Measurements from ENCODE around the gene TRPM1. TPM values are rescaled to one million over a fixed set of nuclear protein-coding genes. Genes with fewer than 3 reads are reported as not detected.

Gene TRPM1
- total RNA-seq, 1 experiment from 2014 or later = not detected

DNA sequence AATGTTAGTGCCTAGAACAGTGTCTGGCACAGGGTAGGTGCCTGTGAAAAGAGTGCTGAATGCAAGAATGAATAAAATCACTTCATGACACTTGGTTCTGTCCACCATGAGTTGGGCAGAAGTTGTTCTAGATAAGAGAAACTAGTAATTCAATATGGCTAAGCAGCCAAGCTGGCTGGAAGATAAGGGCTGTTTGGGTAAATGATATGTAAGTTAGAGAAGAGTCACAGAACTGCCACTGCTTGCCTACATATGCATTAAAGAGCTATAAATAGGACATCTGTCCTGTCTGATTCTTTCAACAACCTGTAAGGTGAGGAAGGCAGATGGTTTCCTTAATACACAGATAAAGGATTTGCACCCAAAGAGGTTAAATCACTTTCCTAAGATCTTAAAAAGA is 123.2 kb downstream of the TRPM1 start:
- no peak for DNase-seq (ENCODE audit: low read depth)

DNA sequence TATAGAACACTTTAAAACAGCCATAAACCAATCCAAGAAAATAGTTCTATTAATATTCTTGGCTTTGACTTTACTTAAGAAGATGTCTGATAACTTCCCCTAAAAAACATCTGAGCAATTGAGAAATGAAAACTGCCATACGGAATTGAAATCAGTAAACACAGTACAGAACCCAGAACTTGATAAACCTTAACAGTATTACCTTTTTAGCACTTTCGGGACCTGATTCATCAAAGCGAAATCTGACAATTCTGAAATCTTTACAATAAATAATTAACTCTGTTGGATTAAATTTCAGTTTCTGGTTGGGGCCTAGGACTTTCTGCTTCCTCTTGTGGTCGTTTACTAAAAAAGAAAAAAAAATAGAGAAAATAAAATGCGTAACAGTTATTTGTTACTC is 127.4 kb downstream of the TRPM1 start:
- DNase-seq (ENCODE audit: low read depth) = no peak

DNA sequence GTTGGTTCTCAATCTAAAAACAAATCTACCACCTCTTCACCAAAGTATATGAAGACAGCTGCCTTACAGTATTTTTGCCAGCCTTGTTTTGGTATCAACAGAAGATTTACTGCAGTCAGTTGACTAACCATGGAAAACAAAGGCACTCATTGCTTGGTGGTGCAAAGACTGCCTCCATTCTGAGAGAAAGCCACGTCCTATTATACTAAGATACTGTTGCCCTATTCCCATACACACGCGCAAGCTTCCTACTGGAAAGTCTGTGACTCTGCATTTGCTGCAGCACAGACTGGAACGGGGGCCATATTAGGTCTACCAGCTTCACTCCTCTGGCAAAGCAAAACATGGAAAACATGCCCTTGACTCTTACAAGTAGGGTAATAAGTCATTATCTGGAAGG is 128.1 kb downstream of the TRPM1 start:
- no peak for DNase-seq (ENCODE audit: low read depth)

- no peak for DNase-seq (ENCODE audit: low read depth)
These were observed 131.8 kb downstream of the TRPM1 start for GRCh38 chr15:30969724-30970123.

- no peak for DNase-seq (ENCODE audit: low read depth)
These were observed 137.8 kb downstream of the TRPM1 start for GRCh38 chr15:30963681-30964080.

- no peak for DNase-seq (ENCODE audit: low read depth)
These were observed 138.9 kb downstream of the TRPM1 start for GRCh38 chr15:30962659-30963058.

DNA sequence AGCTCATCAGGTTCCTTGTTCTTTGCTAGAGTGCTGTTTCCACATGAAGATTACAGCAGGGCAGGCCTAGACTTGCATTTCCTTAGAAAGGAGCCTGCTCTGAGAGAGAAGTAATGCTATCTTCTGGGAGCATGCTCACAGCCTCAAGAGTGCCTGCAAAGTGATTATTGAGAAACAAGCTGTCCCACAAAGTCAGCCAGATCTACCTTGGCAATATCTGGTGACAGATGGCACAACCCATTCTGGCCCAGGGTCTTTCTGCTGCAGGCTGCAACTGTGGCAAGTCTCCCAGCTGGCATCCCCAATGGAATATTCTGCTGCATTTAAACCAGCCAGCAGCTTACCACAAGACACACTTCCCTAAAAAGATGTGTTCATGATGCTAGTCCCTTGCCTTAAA is 139.4 kb downstream of the TRPM1 start:
- no peak for DNase-seq (ENCODE audit: low read depth)

GRCh38 chr15:30958219-30958618 is 143.3 kb downstream of the TRPM1 start:
- no peak for DNase-seq (ENCODE audit: low read depth)

- DNase-seq (ENCODE audit: low read depth) = peak; percentile 30
These were observed 145.1 kb downstream of the TRPM1 start for GRCh38 chr15:30956216-30957124.

DNA sequence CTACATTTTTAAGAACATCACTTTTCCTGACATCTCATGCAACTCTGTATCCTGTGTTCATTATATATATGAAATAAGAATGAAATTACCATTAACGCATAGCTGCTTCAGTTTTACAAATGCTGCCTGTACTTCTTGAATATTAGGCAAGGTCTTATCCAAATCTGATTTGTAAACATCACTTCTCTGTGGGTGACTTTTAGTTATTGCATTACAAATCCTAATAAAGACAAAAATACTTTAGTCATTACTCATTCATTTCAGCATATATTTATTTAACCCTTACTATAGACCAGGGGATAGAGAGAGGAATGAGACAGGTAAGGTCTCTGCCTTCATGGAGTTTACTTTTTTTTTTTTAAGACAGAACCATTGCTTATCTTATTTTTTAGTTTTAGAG is 146.9 kb downstream of the TRPM1 start:
- no peak for DNase-seq (ENCODE audit: low read depth)

DNA sequence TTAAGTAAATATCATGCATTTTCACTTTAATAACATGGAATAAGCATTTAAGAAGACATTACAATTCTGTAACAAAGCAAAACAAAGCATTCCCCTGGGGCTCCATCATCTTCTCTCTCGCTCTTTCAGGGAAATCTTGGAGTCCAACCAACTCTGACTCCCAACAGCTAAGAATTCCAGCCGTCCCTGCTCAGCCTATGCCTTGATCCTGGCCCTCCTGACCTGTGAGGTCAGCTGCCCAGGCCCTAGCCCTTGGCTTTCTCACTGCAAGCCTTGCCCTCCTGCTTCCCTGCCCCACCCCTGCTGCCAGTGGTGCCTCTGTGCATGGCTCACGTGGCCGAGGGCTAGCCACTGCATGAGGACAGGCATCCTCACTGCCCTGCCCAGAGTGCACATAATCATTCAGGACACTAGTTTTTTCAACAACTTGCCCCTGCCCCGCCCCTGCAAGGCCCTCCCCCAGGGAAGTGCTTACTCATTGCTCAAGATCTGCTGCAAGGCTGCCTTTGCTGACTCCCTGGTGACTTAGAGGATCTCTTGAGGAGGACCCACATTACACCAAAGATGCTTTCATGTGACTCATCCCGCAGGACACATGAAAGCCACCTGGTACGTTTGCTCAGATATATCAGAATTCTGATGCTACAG is 147.7 kb downstream of the TRPM1 start:
- peak; percentile 77 for DNase-seq (ENCODE audit: low read depth)

DNA sequence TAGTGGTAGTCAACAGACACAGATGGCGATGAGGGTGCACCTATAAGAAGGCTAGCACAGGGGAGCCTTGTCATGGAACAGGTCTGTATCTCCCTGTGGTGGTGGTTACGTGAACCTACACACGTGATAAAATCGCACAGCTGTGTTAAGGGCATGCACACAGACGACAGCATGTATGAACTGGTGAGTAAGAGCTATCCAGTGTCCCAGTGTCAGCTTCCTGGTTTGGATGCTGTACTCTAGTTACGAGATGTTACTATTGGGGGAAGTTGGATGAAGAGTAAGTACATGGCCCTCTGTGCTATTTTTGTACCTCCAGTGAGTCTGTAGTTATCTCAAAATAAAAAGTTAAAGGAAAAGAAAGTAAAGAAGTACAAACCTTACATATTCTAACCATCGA is 148.3 kb downstream of the TRPM1 start:
- DNase-seq (ENCODE audit: low read depth) = no peak

Other genes starting within 250 kb of the TRPM1 start
- gene FAN1, start 197.8 kb downstream of the TRPM1 start, total RNA-seq (2014; rRNA removed; shearing (Covaris generic)) = 22.0 and 27.7 TPM in 2 replicates
- 10.4 and 11.7 TPM in 2 replicates for gene MTMR10, start 110.1 kb downstream of the TRPM1 start, total RNA-seq (2014; rRNA removed; shearing (Covaris generic))
- gene KLF13, start 225.1 kb upstream of the TRPM1 start, total RNA-seq (2014; rRNA removed; shearing (Covaris generic)) = 21.4 and 24.9 TPM in 2 replicates